Spleen (tissue), 11 donors: ENCODE measurements around the gene ENTPD1. TPM values are rescaled to one million over a fixed set of nuclear protein-coding genes. Genes with fewer than 3 reads are reported as not detected.

Experiments
- DNase-seq: peaks from one replicate; pipeline ENCODE4 v3.0.0-alpha.2; 2020
- H3K27ac ChIP-seq, 8 donors: fragments of 200-600 bp; sonication (generic) in 7 of 8; 1 replicate in 4 of 8; 2 replicates in 4 of 8; pipeline versions ENCODE4 v1.5.0 to v1.8.0; 2016 to 2021; ENCODE audit warnings: inconsistent platforms in 4 of 8, mild to moderate bottlenecking in 4 of 8, moderate library complexity in 1 of 8
- H3K27me3 ChIP-seq, 7 donors: fragments of 200-600 bp; sonication (generic) in 6 of 7; replicated peaks in 1 of 7; 1 replicate in 4 of 7; 2 replicates in 3 of 7; pipeline versions ENCODE4 v1.5.0 to v1.8.0; 2016 to 2021; ENCODE audit warnings: inconsistent platforms in 3 of 7, mild to moderate bottlenecking in 1 of 7
- H3K36me3 ChIP-seq, 6 donors: fragments of 200-600 bp; sonication (generic) in 5 of 6; 1 replicate in 4 of 6; 2 replicates in 2 of 6; pipeline versions ENCODE4 v1.5.0 to v1.8.0; 2016 to 2021; ENCODE audit warnings: inconsistent platforms in 2 of 6
- H3K4me1 ChIP-seq, 6 donors: fragments of 200-600 bp; sonication (generic) in 5 of 6; 1 replicate in 3 of 6; 2 replicates in 3 of 6; pipeline versions ENCODE4 v1.5.0 to v1.8.0; 2016 to 2021; ENCODE audit warnings: inconsistent platforms in 3 of 6
- H3K4me3 ChIP-seq, 8 donors: fragments of 200-600 bp; sonication (generic) in 7 of 8; 1 replicate in 4 of 8; 2 replicates in 4 of 8; pipeline versions ENCODE4 v1.5.0 to v1.8.0; 2016 to 2021; ENCODE audit warnings: inconsistent platforms in 4 of 8, mild to moderate bottlenecking in 4 of 8, moderate library complexity in 2 of 8
- H3K9me3 ChIP-seq, 8 donors: fragments of 200-600 bp; sonication (generic) in 7 of 8; 1 replicate in 4 of 8; 2 replicates in 4 of 8; pipeline versions ENCODE4 v1.5.0 to v1.8.0; 2016 to 2021; ENCODE audit warnings: inconsistent platforms in 4 of 8
- POLR2A ChIP-seq, 3 donors: fragments of 450-650 bp; IDR thresholded peaks; one replicate each; pipeline ENCODE4 v1.5.1; 2017; ENCODE audit warnings: antibody characterized with exemption in 3 of 3, mild to moderate bottlenecking in 1 of 3
- POLR2AphosphoS5 ChIP-seq, 3 donors: sonication (generic); formaldehyde crosslinking; IDR thresholded peaks; one replicate each; pipeline ENCODE4 v1.5.1; 2017; ENCODE audit warnings: antibody characterized with exemption in 3 of 3
- WGBS, 5 donors: extraction: QIAGEN DNeasy Blood & Tissue Kit in 3 of 5; methylation state at CpG; one replicate each; pipeline versions ENCODE4 v1.1.5 to v1.1.7; 2013 to 2018; 5-methylcytosine and 5-hydroxymethylcytosine counted together
- intact Hi-C: fragments of 100-400 bp; cut with DNase I; formaldehyde crosslinking; loops from one replicate; pipeline ENCODE4 v1.15.0; 2023; ENCODE audit warnings: low total_unique reads
- polyA plus RNA-seq, 3 donors: library from polyadenylated mRNA; stranded (reverse); fragments of 200-250 nt; gene quantifications; one replicate each; pipeline ENCODE4 v1.2.1, GENCODE V29; 2013
- total RNA-seq, 7 donors: library from RNA; depleted of rRNA in 3 of 7; stranded (reverse); fragments of >200 nt in 3 of 7; fragmentation: NEBNext Ultra II Directional in 4 of 7; extraction: Animal tissue kit (Norgen Biotek cat#: 25700) in 4 of 7; gene quantifications; one replicate each; pipeline versions ENCODE4 v1.1.0 to v1.2.1, GENCODE V29; 2016 to 2021
- TF ChIP-seq, protein P1 (sequence below), 11 experiments: fragments of 200-600 bp in 7 of 11; fragments of 450-650 bp in 4 of 11; sonication (generic) in 4 of 11; IDR thresholded peaks in 8 of 11; conservative IDR thresholded peaks in 3 of 11; 1 replicate in 7 of 11; 2 replicates in 4 of 11; pipeline versions ENCODE4 v1.4.0 to v1.8.0; 2016 to 2021; ENCODE audit warnings: antibody characterized with exemption in 11 of 11, inconsistent platforms in 4 of 11, mild to moderate bottlenecking in 1 of 11
- donor health status: healthy with polysubstance abuse.
- donor health status: DM: no; HTN: no; CAD: no; lungs with moderate emphysema.
- donor health status: DM: no; HTN: no; CAD: no.
- donor health status: Bipolar disorder and iron deficiency.
- donor health status: healthy.
- donor health status: DM: no; HTN: no; CAD: no.
- donor health status: DM: yes; HTN: yes; CAD: no.

The ENTPD1 gene
- total and polyA plus RNA-seq, 10 donors, result 14.1 to 92.9 (median 62.9) TPM

DNA sequence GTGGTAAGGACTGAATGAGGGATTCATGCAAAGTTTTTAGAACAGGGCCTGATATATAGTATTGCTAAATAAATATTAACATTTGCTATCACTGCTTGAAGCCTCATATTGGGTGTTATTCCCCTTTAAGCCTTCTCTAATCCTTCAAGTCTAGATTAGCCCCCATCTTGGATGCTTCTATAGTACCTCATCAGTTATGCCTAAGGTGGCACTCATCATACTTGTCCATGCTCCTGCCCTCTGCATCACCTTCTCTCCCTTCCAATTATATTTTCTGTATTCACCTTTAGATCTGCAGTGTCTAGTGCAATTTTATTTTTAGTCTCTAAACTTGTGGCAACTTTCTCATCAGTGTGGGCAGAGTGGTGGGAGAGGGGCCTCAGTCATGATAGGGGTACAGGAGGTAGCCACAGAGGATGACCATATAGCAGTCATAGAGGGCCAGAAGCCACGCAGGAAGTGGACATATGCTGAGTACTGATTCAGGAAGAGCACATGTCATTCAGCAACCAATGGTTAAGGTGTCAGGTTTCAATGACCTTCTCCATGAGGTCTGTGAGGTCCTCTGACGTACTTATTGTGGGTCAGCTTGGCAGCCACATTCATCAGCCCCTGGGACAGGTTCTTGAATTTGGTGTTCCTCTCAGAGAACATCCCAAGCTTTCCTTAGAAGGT is 2.5 kb downstream of the ENTPD1 start:
- Histone ChIP-seq H3K4me3 (peak overlapping the region in 1 of 8 donors; percentile 71), H3K4me1 (peaks cover 28 to 86% (median 68%) of the 10 kb centered on the region in 6 donors), H3K27ac (peak overlapping the region; percentile 38 to 97 (median 90)), H3K27me3 (no peaks in the 10 kb centered on the region), H3K36me3 (no peaks in the 10 kb centered on the region), H3K9me3 (no peaks in the 10 kb centered on the region)
- DNase-seq, result no peak
- TF ChIP-seq POLR2AphosphoS5 (IDR thresholded peaks at IDR 0.05) (peak in 1 of 3 donors; percentile 6), POLR2A (IDR thresholded peaks at IDR 0.05) (no peak)
- intact Hi-C loops, result no loop called here
- 39 to 63% (median 56%) methylated on average over 2 of the region's 2 CpGs for WGBS, 5 donors

DNA sequence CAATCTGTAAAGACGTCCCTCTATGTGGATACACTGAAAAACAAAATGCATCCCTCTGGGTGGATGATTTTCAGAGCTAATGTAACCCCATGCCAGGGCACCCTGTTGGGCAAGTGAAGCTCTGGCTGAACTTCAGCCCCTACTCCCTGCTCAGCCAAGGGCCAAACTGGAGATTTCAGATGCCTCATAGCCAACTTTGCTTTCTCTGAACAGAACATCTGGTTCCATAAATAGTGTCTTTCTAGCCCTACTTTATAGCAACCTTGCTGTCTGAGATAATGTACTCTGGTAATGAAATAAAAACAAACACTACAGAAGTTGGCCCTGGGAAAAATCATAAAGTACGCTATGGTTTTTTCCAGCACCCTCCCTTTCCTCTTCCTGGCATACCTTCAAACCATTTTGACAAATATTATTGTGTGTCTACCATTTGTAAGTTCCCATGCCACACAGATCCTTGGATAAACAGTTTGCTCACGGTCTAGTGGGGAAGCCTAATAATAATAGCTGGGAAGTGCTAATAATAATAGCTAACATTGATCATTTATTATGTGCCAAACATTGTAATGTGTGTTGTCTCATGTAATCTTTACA is 3.4 kb downstream of the ENTPD1 start:
- H3K4me3 ChIP-seq, result no peak overlapping the region
- TF ChIP-seq POLR2A (IDR thresholded peaks at IDR 0.05) (no peak), POLR2AphosphoS5 (IDR thresholded peaks at IDR 0.05) (no peak)
- TF ChIP-seq, protein P1, sequence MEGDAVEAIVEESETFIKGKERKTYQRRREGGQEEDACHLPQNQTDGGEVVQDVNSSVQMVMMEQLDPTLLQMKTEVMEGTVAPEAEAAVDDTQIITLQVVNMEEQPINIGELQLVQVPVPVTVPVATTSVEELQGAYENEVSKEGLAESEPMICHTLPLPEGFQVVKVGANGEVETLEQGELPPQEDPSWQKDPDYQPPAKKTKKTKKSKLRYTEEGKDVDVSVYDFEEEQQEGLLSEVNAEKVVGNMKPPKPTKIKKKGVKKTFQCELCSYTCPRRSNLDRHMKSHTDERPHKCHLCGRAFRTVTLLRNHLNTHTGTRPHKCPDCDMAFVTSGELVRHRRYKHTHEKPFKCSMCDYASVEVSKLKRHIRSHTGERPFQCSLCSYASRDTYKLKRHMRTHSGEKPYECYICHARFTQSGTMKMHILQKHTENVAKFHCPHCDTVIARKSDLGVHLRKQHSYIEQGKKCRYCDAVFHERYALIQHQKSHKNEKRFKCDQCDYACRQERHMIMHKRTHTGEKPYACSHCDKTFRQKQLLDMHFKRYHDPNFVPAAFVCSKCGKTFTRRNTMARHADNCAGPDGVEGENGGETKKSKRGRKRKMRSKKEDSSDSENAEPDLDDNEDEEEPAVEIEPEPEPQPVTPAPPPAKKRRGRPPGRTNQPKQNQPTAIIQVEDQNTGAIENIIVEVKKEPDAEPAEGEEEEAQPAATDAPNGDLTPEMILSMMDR (IDR thresholded peaks at IDR 0.05 in 8 of 11, conservative IDR thresholded peaks at IDR 0.05 in 3 of 11), result no peak
- peaks cover 0 to 1% (median 0%) of the 10 kb centered on the region in 8 donors for H3K9me3 ChIP-seq
- WGBS, 5 donors, result 69 to 91% (median 74%) methylated on average over 3 of the region's 3 CpGs
- intact Hi-C loops, result no loop called here
- H3K36me3 ChIP-seq, result no peaks in the 10 kb centered on the region
- H3K27ac ChIP-seq, result peak overlapping the region; percentile 38 to 97 (median 90)
- DNase-seq, result no peak
- peaks cover 28 to 92% (median 68%) of the 10 kb centered on the region in 6 donors for H3K4me1 ChIP-seq
- no peaks in the 10 kb centered on the region for H3K27me3 ChIP-seq

DNA sequence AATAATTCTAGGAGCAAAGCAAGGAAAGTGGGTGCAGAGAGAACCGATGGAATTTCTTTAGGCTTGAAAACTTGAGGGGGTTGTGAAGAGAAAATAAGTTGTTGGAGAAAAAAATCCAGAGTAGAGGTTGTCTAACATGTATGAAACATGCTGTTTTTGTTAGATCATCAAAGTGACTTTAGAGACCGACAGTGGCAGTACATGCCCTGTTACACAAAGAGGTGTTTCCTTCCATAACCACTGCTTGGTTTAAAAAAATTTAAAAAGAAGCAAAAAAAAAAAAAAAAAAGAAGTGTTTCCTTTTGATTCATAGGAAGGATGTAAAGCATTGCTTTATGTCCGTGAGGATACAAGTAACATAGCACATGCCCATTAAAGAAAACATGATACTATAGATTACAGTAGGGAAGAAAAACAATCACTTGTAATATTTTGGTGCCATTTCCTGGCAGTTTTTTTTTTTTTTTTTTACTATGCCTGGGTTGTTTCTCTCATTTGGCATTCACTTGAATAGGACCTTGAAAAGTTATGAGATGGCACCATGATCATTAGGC is 6.1 kb downstream of the ENTPD1 start:
- no peak for TF ChIP-seq POLR2AphosphoS5 (IDR thresholded peaks at IDR 0.05)
- TF ChIP-seq POLR2A (IDR thresholded peaks at IDR 0.05), result no peak
- TF ChIP-seq, protein P1 (IDR thresholded peaks at IDR 0.05 in 8 of 11, conservative IDR thresholded peaks at IDR 0.05 in 3 of 11), result no peak
- intact Hi-C loops, result loop anchor here (10.0 kb wide), 1 partner anchor 73 kb away; no protein-coding TSS in a partner anchor
- Histone ChIP-seq H3K27ac (peak overlapping the region; percentile 2 to 80 (median 69)), H3K36me3 (no peaks in the 10 kb centered on the region), H3K9me3 (peaks cover 0 to 6% (median 0%) of the 10 kb centered on the region in 8 donors), H3K4me1 (peaks cover 28 to 76% (median 55%) of the 10 kb centered on the region in 6 donors), H3K27me3 (no peaks in the 10 kb centered on the region), H3K4me3 (no peak overlapping the region)
- WGBS, 5 donors, result 20 to 32% (median 29%) methylated on average over 3 of the region's 3 CpGs
- no peak for DNase-seq

DNA sequence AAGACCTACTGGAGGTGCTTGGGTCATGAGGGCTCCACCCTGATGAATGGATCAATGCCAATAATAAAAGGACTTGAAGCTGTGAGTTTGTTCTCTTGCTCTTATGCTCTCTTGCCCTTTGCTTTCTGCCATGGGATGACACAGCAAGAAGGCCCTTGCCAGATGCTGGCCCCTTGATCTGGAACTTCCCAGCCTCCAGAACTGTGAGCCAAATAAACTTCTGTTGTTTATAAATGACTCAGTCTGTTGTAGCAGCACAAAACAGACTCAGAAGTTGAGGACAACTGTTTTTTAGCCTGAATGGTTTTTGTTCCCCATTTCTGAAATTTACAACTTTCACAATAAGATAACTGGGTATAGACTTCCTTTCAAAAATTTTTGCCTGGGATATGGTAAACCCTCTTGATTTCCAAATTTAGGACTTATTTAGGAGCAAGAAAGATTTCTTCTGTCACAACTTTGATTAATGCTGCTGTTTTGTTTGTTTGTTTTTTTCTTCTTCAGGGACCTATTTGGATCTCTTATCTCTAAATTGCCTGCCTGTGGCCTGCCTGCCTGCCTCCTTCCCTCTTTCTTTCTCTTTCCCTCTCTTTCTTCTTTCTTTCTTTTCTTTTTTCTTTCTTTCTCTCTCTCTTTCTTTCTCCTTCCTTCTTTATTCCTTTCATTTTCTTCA is 12.1 kb downstream of the ENTPD1 start:
- TF ChIP-seq, protein P1 (IDR thresholded peaks at IDR 0.05 in 8 of 11, conservative IDR thresholded peaks at IDR 0.05 in 3 of 11), result no peak
- no peak for TF ChIP-seq POLR2A (IDR thresholded peaks at IDR 0.05)
- no peak for TF ChIP-seq POLR2AphosphoS5 (IDR thresholded peaks at IDR 0.05)
- DNase-seq, result no peak
- intact Hi-C loops, result loop anchor here (10.0 kb wide), 1 partner anchor 67 kb away; no protein-coding TSS in a partner anchor
- Histone ChIP-seq H3K4me3 (peak overlapping the region in 1 of 8 donors; percentile 19), H3K4me1 (peaks cover 0 to 73% (median 25%) of the 10 kb centered on the region in 6 donors), H3K27me3 (no peaks in the 10 kb centered on the region), H3K27ac (peak overlapping the region in 7 of 8 donors; percentile 60 to 87 (median 79)), H3K36me3 (no peaks in the 10 kb centered on the region), H3K9me3 (peaks cover 0 to 6% (median 0%) of the 10 kb centered on the region in 8 donors)
